Upper lobe of left lung (tissue), 4 donors: Measurements from ENCODE around the gene NCK2.

ENCODE experiments used
- EP300 ChIP-seq, 4 donors: sonication (generic); formaldehyde crosslinking; IDR thresholded peaks; one replicate each; pipeline ENCODE4 v1.5.1; 2017; ENCODE audit warnings: antibody characterized with exemption in 4 of 4, control low read depth in 2 of 4
- POLR2A ChIP-seq, 4 donors: fragments of 450-650 bp; IDR thresholded peaks; one replicate each; pipeline ENCODE4 v1.5.1; 2016 to 2017; ENCODE audit warnings: antibody characterized with exemption in 4 of 4, mild to moderate bottlenecking in 2 of 4
- POLR2AphosphoS5 ChIP-seq, 2 donors: sonication (generic); formaldehyde crosslinking; IDR thresholded peaks; one replicate each; pipeline ENCODE4 v1.5.1; 2017; ENCODE audit warnings: antibody characterized with exemption in 2 of 2
- TF ChIP-seq, protein P1 (sequence below), 6 experiments: fragments of 450-650 bp in 4 of 6; fragments of 200-600 bp in 2 of 6; sonication (generic) in 2 of 6; IDR thresholded peaks; one replicate each; pipeline ENCODE4 v1.5.1; 2016 to 2019; ENCODE audit warnings: antibody characterized with exemption in 6 of 6

DNA sequence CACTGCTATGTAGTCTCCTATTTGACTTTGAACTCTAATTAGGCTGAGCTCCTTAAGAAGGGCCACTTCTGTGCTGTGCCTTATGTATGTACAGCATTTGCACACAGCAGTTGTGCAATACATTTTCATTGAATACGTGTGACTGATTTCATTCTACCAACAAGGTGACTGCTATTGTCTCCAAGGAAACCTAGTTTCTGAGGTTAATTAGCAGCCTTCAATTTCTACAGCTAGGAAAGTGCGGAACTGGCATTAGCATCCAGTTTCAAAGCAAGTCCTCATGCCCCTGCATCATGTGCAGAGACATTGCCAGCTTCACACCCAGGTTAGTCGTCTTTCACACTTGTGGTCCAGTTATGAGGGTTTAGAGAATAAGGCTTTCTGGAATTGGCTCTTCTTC is 58.6 kb downstream of the NCK2 start:
- TF ChIP-seq, protein P1, sequence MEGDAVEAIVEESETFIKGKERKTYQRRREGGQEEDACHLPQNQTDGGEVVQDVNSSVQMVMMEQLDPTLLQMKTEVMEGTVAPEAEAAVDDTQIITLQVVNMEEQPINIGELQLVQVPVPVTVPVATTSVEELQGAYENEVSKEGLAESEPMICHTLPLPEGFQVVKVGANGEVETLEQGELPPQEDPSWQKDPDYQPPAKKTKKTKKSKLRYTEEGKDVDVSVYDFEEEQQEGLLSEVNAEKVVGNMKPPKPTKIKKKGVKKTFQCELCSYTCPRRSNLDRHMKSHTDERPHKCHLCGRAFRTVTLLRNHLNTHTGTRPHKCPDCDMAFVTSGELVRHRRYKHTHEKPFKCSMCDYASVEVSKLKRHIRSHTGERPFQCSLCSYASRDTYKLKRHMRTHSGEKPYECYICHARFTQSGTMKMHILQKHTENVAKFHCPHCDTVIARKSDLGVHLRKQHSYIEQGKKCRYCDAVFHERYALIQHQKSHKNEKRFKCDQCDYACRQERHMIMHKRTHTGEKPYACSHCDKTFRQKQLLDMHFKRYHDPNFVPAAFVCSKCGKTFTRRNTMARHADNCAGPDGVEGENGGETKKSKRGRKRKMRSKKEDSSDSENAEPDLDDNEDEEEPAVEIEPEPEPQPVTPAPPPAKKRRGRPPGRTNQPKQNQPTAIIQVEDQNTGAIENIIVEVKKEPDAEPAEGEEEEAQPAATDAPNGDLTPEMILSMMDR (IDR thresholded peaks at IDR 0.05) = no peak
- TF ChIP-seq EP300 (IDR thresholded peaks at IDR 0.05) = no peak
- no peak for TF ChIP-seq POLR2A (IDR thresholded peaks at IDR 0.05)
- no peak for TF ChIP-seq POLR2AphosphoS5 (IDR thresholded peaks at IDR 0.05)
